H1 (cell line): ENCODE data around the gene VPS52. TPM values are rescaled to one million over a fixed set of nuclear protein-coding genes. Genes with fewer than 3 reads are reported as not detected.

Source experiments
- CTCF ChIA-PET: fragments of 300-600 bp; sonication (Branson Sonifier 250); formaldehyde crosslinking; loops from one replicate; lab custom pipeline; 2021; ENCODE audit not compliant: partially characterized antibody; lab: Charles Lee
- POLR2A ChIA-PET: fragments of 300-600 bp; sonication (Branson Sonifier 250); formaldehyde crosslinking; loops from one replicate; lab custom pipeline; 2021; ENCODE audit warnings: inconsistent platforms; ENCODE audit not compliant: partially characterized antibody; lab: Charles Lee
- DNase-seq, 2 experiments: peaks; one replicate each; pipeline versions ENCODE4 v3.0.0 to v3.0.0-alpha.2; 2010 to 2022; ENCODE audit warnings: low spot score in 2 of 2, low read depth in 1 of 2, mixed read lengths in 1 of 2
- FAIRE-seq: peaks from 2 replicates; lab custom pipeline; 2011; peaks lifted over from hg19 to GRCh38; lab: Jason Lieb, UNC
- H2AFZ ChIP-seq: 2 replicates; pipeline ENCODE4 v1.8.1; 2012; ENCODE audit warnings: low read length, inconsistent platforms
- H2AK5ac ChIP-seq: 2 replicates; pipeline ENCODE4 v1.6.1; 2013; ENCODE audit warnings: low read depth, low read length
- H2BK120ac ChIP-seq: replicated peaks from 2 replicates; pipeline ENCODE3; 2013; ENCODE audit warnings: low read depth, low read length, inconsistent platforms
- H2BK12ac ChIP-seq: 2 replicates; pipeline ENCODE4 v1.6.1; 2013; ENCODE audit warnings: low read depth, low read length
- H2BK15ac ChIP-seq: 2 replicates; pipeline ENCODE4 v1.6.1; 2013; ENCODE audit warnings: low read length
- H2BK20ac ChIP-seq: 2 replicates; pipeline ENCODE4 v1.6.1; 2013; ENCODE audit warnings: low read length
- H2BK5ac ChIP-seq: 2 replicates; pipeline ENCODE4 v1.6.1; 2013; ENCODE audit warnings: low read depth, low read length
- H3K14ac ChIP-seq: 2 replicates; pipeline ENCODE4 v1.6.1; 2013; ENCODE audit warnings: inconsistent platforms; ENCODE audit not compliant: insufficient read length
- H3K18ac ChIP-seq: 2 replicates; pipeline ENCODE4 v1.6.1; 2013; ENCODE audit warnings: low read length; ENCODE audit errors: extremely low read depth
- H3K23ac ChIP-seq: 2 replicates; pipeline ENCODE4 v1.6.1; 2013; ENCODE audit warnings: inconsistent platforms; ENCODE audit not compliant: insufficient read length
- H3K23me2 ChIP-seq: 2 replicates; pipeline ENCODE4 v1.6.1; 2013; ENCODE audit warnings: low read depth, low read length
- H3K27ac ChIP-seq: 2 replicates; pipeline ENCODE4 v1.6.1; 2011; ENCODE audit warnings: low read depth, low read length, inconsistent platforms
- H3K27me3 ChIP-seq, 4 experiments: replicated peaks in 1 of 4; 1 replicate in 1 of 4; 2 replicates in 3 of 4; pipeline versions ENCODE4 v1.6.1 to v1.8.1; 2011 to 2013; ENCODE audit warnings: low read length in 3 of 4, mild to moderate bottlenecking in 3 of 4, inconsistent platforms in 2 of 4, mixed read lengths in 2 of 4, moderate library complexity in 1 of 4; ENCODE audit not compliant: control insufficient read depth in 3 of 4, insufficient read depth in 3 of 4; ENCODE audit errors: extremely low read depth in 1 of 4
- H3K36me3 ChIP-seq, 4 experiments: 2 replicates each; pipeline versions ENCODE4 v1.6.1 to v1.8.1; 2011 to 2013; ENCODE audit warnings: mild to moderate bottlenecking in 4 of 4, low read length in 3 of 4, moderate library complexity in 2 of 4, control low read depth in 1 of 4, inconsistent platforms in 1 of 4; ENCODE audit not compliant: insufficient read depth in 4 of 4, control insufficient read depth in 2 of 4
- H3K4ac ChIP-seq: replicated peaks from 2 replicates; pipeline ENCODE3; 2013; ENCODE audit warnings: low read length, low read depth, mixed read lengths, inconsistent platforms; ENCODE audit not compliant: insufficient read length
- H3K4me1 ChIP-seq, 4 experiments: replicated peaks in 1 of 4; 1 replicate in 1 of 4; 2 replicates in 3 of 4; pipeline versions ENCODE4 v1.6.1 to v1.8.1; 2011 to 2013; ENCODE audit warnings: low read length in 3 of 4, inconsistent platforms in 2 of 4, mixed read lengths in 1 of 4; ENCODE audit not compliant: insufficient read depth in 4 of 4, control insufficient read depth in 3 of 4
- H3K4me2 ChIP-seq, 2 experiments: 2 replicates each; pipeline versions ENCODE4 v1.6.1 to v1.8.1; 2011 to 2013; ENCODE audit warnings: low read depth in 2 of 2, low read length in 2 of 2, control low read depth in 1 of 2, inconsistent platforms in 1 of 2, mild to moderate bottlenecking in 1 of 2; ENCODE audit not compliant: insufficient read depth in 1 of 2
- H3K4me3 ChIP-seq, 4 experiments: fragments of 200-600, 300-600 bp in 1 of 4; sonication (generic), shearing (Covaris generic), sonication (Bioruptor Twin) in 1 of 4; 2 replicates each; pipeline versions ENCODE4 v1.5.1 to v1.8.1; 2011 to 2016; ENCODE audit warnings: low read length in 4 of 4, low read depth in 3 of 4, control low read depth in 2 of 4, inconsistent platforms in 2 of 4, mild to moderate bottlenecking in 2 of 4, mixed read lengths in 1 of 4, moderate library complexity in 1 of 4; ENCODE audit not compliant: insufficient read depth in 2 of 4; ENCODE audit errors: extremely low read depth in 1 of 4
- H3K56ac ChIP-seq: replicated peaks from 2 replicates; pipeline ENCODE3; 2013; ENCODE audit warnings: low read depth, mild to moderate bottlenecking, mixed read lengths, low read length, inconsistent platforms; ENCODE audit not compliant: insufficient read length
- H3K79me1 ChIP-seq: 2 replicates; pipeline ENCODE4 v1.6.1; 2013; ENCODE audit warnings: low read depth, low read length, control low read depth
- H3K79me2 ChIP-seq, 2 experiments: 2 replicates each; pipeline versions ENCODE4 v1.6.1 to v1.8.1; 2012 to 2013; ENCODE audit warnings: low read length in 2 of 2, mild to moderate bottlenecking in 2 of 2, inconsistent platforms in 1 of 2; ENCODE audit not compliant: insufficient read depth in 2 of 2, control insufficient read depth in 1 of 2
- H3K9ac ChIP-seq, 4 experiments: replicated peaks in 1 of 4; 1 replicate in 1 of 4; 2 replicates in 3 of 4; pipeline versions ENCODE4 v1.6.1 to v1.8.1; 2011 to 2013; ENCODE audit warnings: low read depth in 3 of 4, low read length in 3 of 4, control low read depth in 2 of 4, mild to moderate bottlenecking in 2 of 4, moderate library complexity in 2 of 4, inconsistent platforms in 1 of 4; ENCODE audit errors: extremely low read depth in 1 of 4
- H3K9me3 ChIP-seq, 2 experiments: 2 replicates each; pipeline versions ENCODE4 v1.6.1 to v1.8.1; 2012 to 2013; ENCODE audit warnings: mild to moderate bottlenecking in 2 of 2, moderate library complexity in 2 of 2, control low read depth in 1 of 2, inconsistent platforms in 1 of 2, low read depth in 1 of 2, low read length in 1 of 2, mixed read lengths in 1 of 2; ENCODE audit not compliant: insufficient read depth in 2 of 2
- H4K20me1 ChIP-seq, 2 experiments: replicated peaks in 1 of 2; 2 replicates each; pipeline versions ENCODE3 to v1.8.1; 2011 to 2013; ENCODE audit warnings: inconsistent platforms in 2 of 2, low read length in 2 of 2, mild to moderate bottlenecking in 1 of 2; ENCODE audit not compliant: insufficient read depth in 2 of 2, control insufficient read depth in 1 of 2
- H4K5ac ChIP-seq: 2 replicates; pipeline ENCODE4 v1.6.1; 2013; ENCODE audit warnings: low read length, low read depth, mixed read lengths, inconsistent platforms; ENCODE audit not compliant: insufficient read length
- H4K8ac ChIP-seq: 2 replicates; pipeline ENCODE4 v1.8.0; 2013; ENCODE audit warnings: mild to moderate bottlenecking, moderate library complexity, low read length, inconsistent platforms; ENCODE audit not compliant: insufficient read depth; ENCODE audit errors: extremely low read depth
- H4K91ac ChIP-seq: replicated peaks from 2 replicates; pipeline ENCODE3; 2013; ENCODE audit warnings: low read length, mixed read lengths, inconsistent platforms; ENCODE audit not compliant: insufficient read length
- CREB1 ChIP-seq: IDR thresholded peaks from 2 replicates; pipeline ENCODE4 v1.6.1; 2012; ENCODE audit warnings: inconsistent platforms
- WGBS, 2 experiments: shearing (Covaris generic) in 1 of 2; methylation state at CpG; one replicate each; pipeline versions ENCODE4 v1.1.6 to v1.1.7; 2013 to 2015; ENCODE audit warnings: low lambda C conversion rate in 2 of 2, mixed read lengths in 2 of 2, inconsistent platforms in 1 of 2, low coverage in 1 of 2, missing lambda C conversion rate in 1 of 2; ENCODE audit not compliant: insufficient replicate concordance in 2 of 2, insufficient coverage in 1 of 2, insufficient read length in 1 of 2; ENCODE audit errors: extremely low coverage in 1 of 2, missing lambda C conversion rate in 1 of 2; 5-methylcytosine and 5-hydroxymethylcytosine counted together
- polyA plus RNA-seq, 7 experiments: library from polyadenylated mRNA; depleted of rRNA in 3 of 7; stranded (reverse) in 5 of 7; unstranded in 2 of 7; fragments of >200 nt in 5 of 7; fragments of 200-250 nt in 2 of 7; gene quantifications; 1 replicate in 5 of 7; 2 replicates in 1 of 7; 4 replicates in 1 of 7; pipeline versions ENCODE4 v1.2.1 to v1.2.3, GENCODE V29; 2011 to 2013; ENCODE audit warnings: missing spikeins in 2 of 7, mixed read lengths in 2 of 7
- total RNA-seq: library from RNA; stranded (reverse); fragmentation: NEBNext Ultra II Directional; extraction: Animal tissue kit (Norgen Biotek cat#: 25700); gene quantifications from 2 replicates; pipeline ENCODE4 v1.2.1, GENCODE V29; 2021

The VPS52 gene
- total and polyA plus RNA-seq, 2 of the 8 experiments (the other 6 are each of a cell fraction or from before 2014, with no cell fraction given) = 36.5 to 86.3 TPM

DNA sequence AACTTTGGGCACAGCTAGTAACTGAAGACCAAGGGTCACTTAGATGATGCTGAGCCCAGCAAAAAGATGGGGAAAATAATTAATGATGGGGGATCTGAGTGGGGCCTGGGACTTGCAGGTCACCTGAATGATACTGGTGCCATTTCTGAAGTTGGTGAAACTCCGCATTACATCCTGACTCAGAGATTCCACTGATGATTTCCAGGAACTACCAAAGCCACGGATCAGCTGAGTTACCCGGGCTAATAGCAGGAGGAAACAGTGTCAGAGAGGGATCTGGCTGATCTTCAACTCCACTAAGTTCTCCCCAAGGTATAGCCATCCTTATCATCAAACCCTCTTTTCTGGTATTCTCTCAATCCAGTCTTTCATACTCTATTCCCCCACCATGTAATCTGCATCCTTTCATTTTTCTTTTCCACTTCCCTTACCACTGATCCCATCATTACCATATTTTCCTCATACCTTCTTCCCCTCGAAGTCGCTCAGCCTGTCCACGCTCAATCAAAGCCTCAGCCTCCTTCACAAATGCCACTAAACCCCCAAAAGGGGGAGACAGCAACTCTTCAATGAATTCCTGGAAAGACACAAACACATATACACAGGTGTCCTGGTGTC lies 20.2 kb downstream of the VPS52 start:
- Histone ChIP-seq H3K36me3 (peaks cover 0 to 2% (median 0%) of the 10 kb centered on the region in 4 experiments; a peak in 1 of 8 replicates), H3K18ac (no peak overlapping the region), H3K56ac (no peak overlapping the region), H2BK12ac (no peak overlapping the region), H3K79me1 (no peaks in the 10 kb centered on the region), H3K79me2 (no peaks in the 10 kb centered on the region), H3K27ac (no peak overlapping the region), H2BK15ac (no peak overlapping the region), H4K91ac (no peak overlapping the region), H3K4ac (no peak overlapping the region), H3K27me3 (peaks cover 0 to 17% (median 9%) of the 10 kb centered on the region in 4 experiments; a peak in 6 of 7 replicates), H3K14ac (no peak overlapping the region), H3K9ac (no peak overlapping the region), H4K20me1 (no peaks in the 10 kb centered on the region), H2AFZ (no peak overlapping the region), H3K23ac (no peak overlapping the region), H2AK5ac (no peak overlapping the region), H3K23me2 (peaks cover 9% of the 10 kb centered on the region; the same call in 1 of the 2 replicates), H3K4me1 (peaks cover 0 to 10% (median 7%) of the 10 kb centered on the region in 4 experiments; a peak in 4 of 7 replicates), H2BK20ac (no peak overlapping the region), H3K4me2 (no peak overlapping the region), H2BK120ac (no peak overlapping the region), H3K9me3 (no peaks in the 10 kb centered on the region), H4K8ac (no peak overlapping the region), H2BK5ac (no peak overlapping the region), H4K5ac (no peak overlapping the region), H3K4me3 (no peak overlapping the region)
- no peak for TF ChIP-seq CREB1
- FAIRE-seq = no peak
- CTCF ChIA-PET = interaction anchor here (0.7 to 7.9 kb wide), 8 partner anchors 8 to 266 kb away, joined by 3 to 107 read pairs (median 18); partner anchors contain the start of genes B3GALT4, HSD17B8 and RING1
- POLR2A ChIA-PET = interaction anchor here (0.8 to 3.0 kb wide), 5 partner anchors 9 to 53 kb away, joined by 3 to 26 read pairs (median 12); partner anchors contain the start of genes B3GALT4, RPS18 and VPS52
- WGBS, 2 experiments = 94 to 100% methylated on average over 2 to 6 of the region's 6 CpGs
- DNase-seq = no peak
